GM21717 (cell line): ENCODE measurements around the gene BRINP3.
A peak's percentile ranks its signal among the peaks of the same experiment; 100 is the strongest.
"Not testable (repeated sequence)": the region's sequence is repeated elsewhere in the genome, so short reads cannot be mapped to it uniquely, and the experiment has no call there.

Experiments used
- ATAC-seq: cut with Tn5 transposase; IDR thresholded peaks from one replicate; pipeline ENCODE4 v1.9.1; 2021; ENCODE audit warnings: mild to moderate bottlenecking, moderate library complexity; ENCODE audit not compliant: unreplicated experiment

Gene BRINP3

GRCh38 chr1:190477762-190478148 lies at the start of gene BRINP3:
TSS of gene BRINP3 (minus strand) at chr1:190477864.
- ATAC-seq = peak; percentile 10

- ATAC-seq = no peak
Observed at GRCh38 chr1:190511554-190511953, 33.9 kb upstream of the BRINP3 start.

- no peak for ATAC-seq
Observed at GRCh38 chr1:190507357-190507756, 29.7 kb upstream of the BRINP3 start.

GRCh38 chr1:190504539-190504938 lies 26.9 kb upstream of the BRINP3 start:
- not testable (repeated sequence) for ATAC-seq

- ATAC-seq = no peak
Observed at GRCh38 chr1:190497565-190497964, 19.9 kb upstream of the BRINP3 start.

- ATAC-seq = no peak
Observed at GRCh38 chr1:190494451-190494850, 16.8 kb upstream of the BRINP3 start.

GRCh38 chr1:190491404-190491803 lies 13.7 kb upstream of the BRINP3 start:
- no peak for ATAC-seq

GRCh38 chr1:190484045-190484444 lies 6.4 kb upstream of the BRINP3 start:
- ATAC-seq = no peak

GRCh38 chr1:190480231-190480630 lies 2.6 kb upstream of the BRINP3 start:
- ATAC-seq = no peak

GRCh38 chr1:190479516-190479915 lies 1.9 kb upstream of the BRINP3 start:
- no peak for ATAC-seq

- ATAC-seq = no peak
Observed at GRCh38 chr1:190479050-190479397, 1.4 kb upstream of the BRINP3 start.

- ATAC-seq = peak; percentile 62
Observed at GRCh38 chr1:190478149-190479049, 735 bp upstream of the BRINP3 start.

GRCh38 chr1:190476806-190477205 lies 858 bp downstream of the BRINP3 start:
- ATAC-seq = no peak

- ATAC-seq = no peak
Observed at GRCh38 chr1:190476321-190476720, 1.3 kb downstream of the BRINP3 start.

GRCh38 chr1:190475421-190476141 lies 2.1 kb downstream of the BRINP3 start:
- ATAC-seq = no peak

- no peak for ATAC-seq
Observed at GRCh38 chr1:190474650-190475211, 2.9 kb downstream of the BRINP3 start.

- no peak for ATAC-seq
Observed at GRCh38 chr1:190474010-190474409, 3.7 kb downstream of the BRINP3 start.

- ATAC-seq = no peak
Observed at GRCh38 chr1:190472494-190472893, 5.2 kb downstream of the BRINP3 start.

GRCh38 chr1:190472042-190472441 lies 5.6 kb downstream of the BRINP3 start:
- ATAC-seq = no peak

GRCh38 chr1:190464690-190465089 lies 13.0 kb downstream of the BRINP3 start:
- no peak for ATAC-seq

GRCh38 chr1:190456129-190456528 lies 21.5 kb downstream of the BRINP3 start:
- no peak for ATAC-seq

- ATAC-seq = no peak
Observed at GRCh38 chr1:190455631-190456030, 22.0 kb downstream of the BRINP3 start.
